ENCODE results near the gene BEGAIN.

BEGAIN gene

GRCh38 chr14:100601064-100601463 lies 13.8 kb upstream of the BEGAIN start:
- no peak for DNase-seq (ENCODE audit: low read depth in 2 of 2)

- no peak for DNase-seq (ENCODE audit: low read depth in 2 of 2)
These were observed 12.8 kb upstream of the BEGAIN start for GRCh38 chr14:100599981-100600380.

GRCh38 chr14:100594625-100594951 lies 7.4 kb upstream of the BEGAIN start:
- DNase-seq (ENCODE audit: low read depth in 2 of 2): no peak

- no peak for DNase-seq (ENCODE audit: low read depth in 2 of 2)
These were observed 6.8 kb upstream of the BEGAIN start for GRCh38 chr14:100593751-100594624.

GRCh38 chr14:100592972-100593371 lies 5.8 kb upstream of the BEGAIN start:
- no peak for DNase-seq (ENCODE audit: low read depth in 2 of 2)

- no peak for DNase-seq (ENCODE audit: low read depth in 2 of 2)
These were observed 5.3 kb upstream of the BEGAIN start for GRCh38 chr14:100592461-100592891.

GRCh38 chr14:100591453-100592371 lies 4.5 kb upstream of the BEGAIN start:
- DNase-seq (ENCODE audit: low read depth in 2 of 2): no peak

- no peak for DNase-seq (ENCODE audit: low read depth in 2 of 2)
These were observed 3.7 kb upstream of the BEGAIN start for GRCh38 chr14:100590726-100591452.

GRCh38 chr14:100589760-100590469 lies 2.7 kb upstream of the BEGAIN start:
- no peak for DNase-seq (ENCODE audit: low read depth in 2 of 2)

- no peak for DNase-seq (ENCODE audit: low read depth in 2 of 2)
These were observed 2.0 kb upstream of the BEGAIN start for GRCh38 chr14:100589071-100589759.

GRCh38 chr14:100588671-100589070 lies 1.5 kb upstream of the BEGAIN start:
- DNase-seq (ENCODE audit: low read depth in 2 of 2): no peak

GRCh38 chr14:100587763-100588411 lies 670 bp upstream of the BEGAIN start:
- DNase-seq (ENCODE audit: low read depth in 2 of 2): no peak

GRCh38 chr14:100586403-100587085 lies 673 bp downstream of the BEGAIN start:
- no peak for DNase-seq (ENCODE audit: low read depth in 2 of 2)

- DNase-seq (ENCODE audit: low read depth in 2 of 2): no peak
These were observed 1.1 kb downstream of the BEGAIN start for GRCh38 chr14:100586153-100586402.

GRCh38 chr14:100585448-100586152 lies 1.6 kb downstream of the BEGAIN start:
- no peak for DNase-seq (ENCODE audit: low read depth in 2 of 2)

- DNase-seq (ENCODE audit: low read depth in 2 of 2): no peak
These were observed 2.9 kb downstream of the BEGAIN start for GRCh38 chr14:100584056-100585031.

- DNase-seq (ENCODE audit: low read depth in 2 of 2): no peak
These were observed 4.0 kb downstream of the BEGAIN start for GRCh38 chr14:100583245-100583644.

- no peak for DNase-seq (ENCODE audit: low read depth in 2 of 2)
These were observed 4.6 kb downstream of the BEGAIN start for GRCh38 chr14:100582496-100583165.

Measured in stimulated activated CD8-positive, alpha-beta memory T cell treated with anti-CD3 and anti-CD28 coated beads, Interleukin-7, amount 100 ng/mL, for 1 hour (primary cell).